Left ventricle myocardium inferior (tissue), 1 donor: ENCODE measurements around the gene ENTHD1. TPM values are rescaled to one million over a fixed set of nuclear protein-coding genes. Genes with fewer than 3 reads are reported as not detected.
"Not testable (repeated sequence)": the region's sequence is repeated elsewhere in the genome, so short reads cannot be mapped to it uniquely, and the experiment has no call there.

Source experiments
- DNase-seq: peaks from one replicate; pipeline ENCODE4 v3.0.0-alpha.2; 2020
- H3K27ac ChIP-seq: fragments of 200-600 bp; replicated peaks from 2 replicates; pipeline ENCODE4 v1.8.0; 2021
- H3K27me3 ChIP-seq: fragments of 200-600 bp; 2 replicates; pipeline ENCODE4 v1.8.0; 2021; ENCODE audit warnings: low read depth
- H3K36me3 ChIP-seq: fragments of 200-600 bp; 2 replicates; pipeline ENCODE4 v1.8.0; 2021
- H3K4me1 ChIP-seq: fragments of 200-600 bp; 2 replicates; pipeline ENCODE4 v1.8.0; 2021
- H3K4me3 ChIP-seq: fragments of 200-600 bp; 2 replicates; pipeline ENCODE4 v1.8.0; 2021; ENCODE audit warnings: mild to moderate bottlenecking, moderate library complexity
- H3K9me3 ChIP-seq: fragments of 200-600 bp; replicated peaks from 2 replicates; pipeline ENCODE4 v1.8.0; 2021
- CTCF ChIP-seq: fragments of 200-600 bp; IDR thresholded peaks from 2 replicates; pipeline ENCODE4 v1.8.0; 2021; ENCODE audit warnings: antibody characterized with exemption, mild to moderate bottlenecking, borderline replicate concordance
- intact Hi-C: fragments of 100-400 bp; cut with micrococcal nuclease; formaldehyde crosslinking; loops from one replicate; pipeline ENCODE4 v1.11.0; 2022
- total RNA-seq: library from RNA; stranded (reverse); fragmentation: NEBNext Ultra II Directional; extraction: Animal tissue kit (Norgen Biotek cat#: 25700); gene quantifications from one replicate; pipeline ENCODE4 v1.2.1, GENCODE V29; 2021
- donor health status: DM: no; HTN: yes; CAD: no; lungs with severe emphysema.

ENTHD1 gene
- total RNA-seq, 1 donor from 2014 or later: not detected

- no peaks in the 10 kb centered on the region for H3K36me3 ChIP-seq
- no peaks in the 10 kb centered on the region for H3K9me3 ChIP-seq
- no peaks in the 10 kb centered on the region for H3K4me1 ChIP-seq
- intact Hi-C loops: no loop called here
- H3K27ac ChIP-seq: no peak overlapping the region
- no peak for TF ChIP-seq CTCF
- H3K27me3 ChIP-seq: peaks cover 42% of the 10 kb centered on the region
- no peak for DNase-seq
- no peak overlapping the region for H3K4me3 ChIP-seq
Measured at GRCh38 chr22:39851606-39852315, 41.8 kb downstream of the ENTHD1 start.

DNA sequence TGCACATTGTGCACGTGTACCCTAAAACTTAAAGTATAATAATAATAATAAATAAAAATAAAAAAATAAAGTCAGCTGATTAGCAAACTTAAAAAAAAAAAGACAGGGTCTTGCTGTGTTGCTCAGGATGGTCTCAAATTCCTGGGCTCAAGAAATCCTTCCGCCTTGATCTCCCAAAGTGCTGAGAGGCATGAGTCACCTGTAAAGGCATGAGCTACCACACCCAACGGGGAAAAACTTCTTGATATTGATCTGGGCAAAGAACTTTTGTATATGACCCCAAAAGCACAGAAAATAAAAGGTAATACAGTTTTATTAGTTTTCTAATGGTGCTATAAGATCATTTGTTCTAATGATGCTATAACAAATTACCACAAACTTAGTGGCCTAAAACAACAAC, 46.1 kb downstream of the ENTHD1 start:
- intact Hi-C loops: no loop called here
- no peaks in the 10 kb centered on the region for H3K9me3 ChIP-seq
- H3K4me3 ChIP-seq: no peak overlapping the region
- TF ChIP-seq CTCF: no peak
- no peak overlapping the region for H3K27ac ChIP-seq
- no peaks in the 10 kb centered on the region for H3K4me1 ChIP-seq
- H3K27me3 ChIP-seq: peaks cover 39% of the 10 kb centered on the region
- no peak for DNase-seq
- no peaks in the 10 kb centered on the region for H3K36me3 ChIP-seq

DNA sequence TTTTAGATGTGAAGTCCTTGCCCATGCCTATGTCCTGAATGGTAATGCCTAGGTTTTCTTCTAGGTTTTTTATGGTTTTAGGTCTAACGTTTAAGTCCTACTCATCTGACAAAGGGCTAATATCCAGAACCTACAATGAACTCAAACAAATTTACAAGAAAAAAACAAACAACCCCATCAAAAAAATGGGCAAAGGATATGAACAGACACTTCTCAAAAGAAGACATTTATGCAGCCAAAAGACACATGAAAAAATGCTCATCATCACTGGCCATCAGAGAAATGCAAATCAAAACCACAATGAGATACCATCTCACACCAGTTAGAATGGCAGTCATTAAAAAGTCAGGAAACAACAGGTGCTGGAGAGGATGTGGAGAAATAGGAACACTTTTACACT, 47.0 kb downstream of the ENTHD1 start:
- peaks cover 29% of the 10 kb centered on the region for H3K27me3 ChIP-seq
- H3K4me3 ChIP-seq, DNase-seq, intact Hi-C loops, H3K9me3 ChIP-seq, H3K4me1 ChIP-seq, H3K27ac ChIP-seq, H3K36me3 ChIP-seq: not testable (repeated sequence)

GRCh38 chr22:39845529-39845928, 48.0 kb downstream of the ENTHD1 start:
- Histone ChIP-seq H3K9me3 (no peaks in the 10 kb centered on the region), H3K4me3 (no peak overlapping the region), H3K4me1 (no peaks in the 10 kb centered on the region), H3K27ac (no peak overlapping the region), H3K27me3 (peaks cover 31% of the 10 kb centered on the region), H3K36me3 (no peaks in the 10 kb centered on the region)
- intact Hi-C loops: no loop called here
- no peak for DNase-seq
- TF ChIP-seq CTCF: no peak

- Histone ChIP-seq H3K27me3 (peaks cover 51% of the 10 kb centered on the region), H3K9me3 (no peaks in the 10 kb centered on the region), H3K4me1 (no peaks in the 10 kb centered on the region), H3K4me3 (no peak overlapping the region), H3K36me3 (no peaks in the 10 kb centered on the region), H3K27ac (no peak overlapping the region)
- DNase-seq: no peak
- intact Hi-C loops: no loop called here
- no peak for TF ChIP-seq CTCF
Measured at GRCh38 chr22:39839917-39840510, 53.5 kb downstream of the ENTHD1 start.

- intact Hi-C loops: no loop called here
- peaks cover 53% of the 10 kb centered on the region for H3K27me3 ChIP-seq
- no peak overlapping the region for H3K27ac ChIP-seq
- DNase-seq: no peak
- H3K36me3 ChIP-seq: no peaks in the 10 kb centered on the region
- no peak overlapping the region for H3K4me3 ChIP-seq
- TF ChIP-seq CTCF: no peak
- H3K9me3 ChIP-seq: no peaks in the 10 kb centered on the region
- no peaks in the 10 kb centered on the region for H3K4me1 ChIP-seq
Measured at GRCh38 chr22:39839204-39839603, 54.4 kb downstream of the ENTHD1 start.
